Right lobe of liver (tissue), 6 donors: Measurements from ENCODE around the gene TBCE. TPM values are rescaled to one million over a fixed set of nuclear protein-coding genes. Genes with fewer than 3 reads are reported as not detected.

Experiments
- ATAC-seq, 4 donors: fragments of 200-7000 bp; cut with Tn5 transposase; one replicate each; pipeline ENCODE4 v1.9.1; 2020; ENCODE audit warnings: mild to moderate bottlenecking in 4 of 4, moderate library complexity in 4 of 4
- DNase-seq, 3 donors: peaks; one replicate each; pipeline ENCODE4 v3.0.0-alpha.2; 2020
- H3K27ac ChIP-seq, 3 donors: fragments of 200-600 bp; one replicate each; pipeline ENCODE4 v1.8.0; 2022
- H3K27me3 ChIP-seq, 2 donors: fragments of 200-600 bp; one replicate each; pipeline ENCODE4 v1.8.0; 2022
- H3K36me3 ChIP-seq, 4 donors: fragments of 200-600 bp; sonication (generic) in 1 of 4; one replicate each; pipeline versions ENCODE4 v1.5.1 to v1.8.0; 2017 to 2022; ENCODE audit warnings: control low read depth in 1 of 4
- H3K4me1 ChIP-seq, 4 donors: fragments of 200-600 bp; sonication (generic) in 1 of 4; one replicate each; pipeline versions ENCODE4 v1.5.1 to v1.8.0; 2017 to 2022; ENCODE audit warnings: control low read depth in 1 of 4
- H3K4me3 ChIP-seq, 3 donors: fragments of 200-600 bp; one replicate each; pipeline ENCODE4 v1.8.0; 2022
- H3K9me3 ChIP-seq, 4 donors: fragments of 200-600 bp; sonication (generic) in 1 of 4; one replicate each; pipeline versions ENCODE4 v1.5.1 to v1.8.0; 2017 to 2022; ENCODE audit warnings: control low read depth in 1 of 4
- CTCF ChIP-seq, 4 donors: fragments of 200-600 bp in 3 of 4; fragments of 450-650 bp in 1 of 4; IDR thresholded peaks; one replicate each; pipeline versions ENCODE4 v1.5.1 to v1.8.0; 2016 to 2022; ENCODE audit warnings: antibody characterized with exemption in 4 of 4, mild to moderate bottlenecking in 2 of 4
- POLR2A ChIP-seq: fragments of 450-650 bp; IDR thresholded peaks from one replicate; pipeline ENCODE4 v1.6.1; 2017; ENCODE audit warnings: antibody characterized with exemption, mild to moderate bottlenecking
- WGBS: methylation state at CpG from one replicate; pipeline ENCODE4 v1.1.6; 2018; ENCODE audit warnings: low coverage, low lambda C conversion rate; ENCODE audit not compliant: insufficient coverage; ENCODE audit errors: missing lambda C conversion rate; 5-methylcytosine and 5-hydroxymethylcytosine counted together
- intact Hi-C, 2 donors: fragments of 100-400 bp; cut with DNase I; formaldehyde crosslinking; loops; one replicate each; pipeline versions ENCODE4 v1.11.2 to v1.14.1; 2022
- total RNA-seq, 6 experiments: library from RNA; depleted of rRNA in 2 of 6; stranded (reverse); fragments of >200 nt in 2 of 6; fragmentation: NEBNext Ultra II Directional in 3 of 6; extraction: Animal tissue kit (Norgen Biotek cat#: 25700) in 3 of 6; gene quantifications; one replicate each; pipeline versions ENCODE4 v1.1.0 to v1.2.4, GENCODE V29; 2016 to 2023
- donor health status: DM: no; HTN: yes; CAD: no.
- donor health status: DM: no; HTN: no; CAD: no.
- donor health status: DM: no; HTN: no; CAD: no.
- donor health status: DM: no; HTN: yes; CAD: no.
- donor health status: DM: no; HTN: yes; CAD: no.

The TBCE gene
- total RNA-seq, 6 experiments from 2014 or later = 11.2 to 16.6 (median 13.3) TPM

GRCh38 chr1:235342039-235342438 lies 25.2 kb upstream of the TBCE start:
- WGBS = 72% methylated on average over 6 of the region's 6 CpGs
- intact Hi-C loops = no loop called here
- ATAC-seq (no peak), DNase-seq (no peak)
- no peak overlapping the region for H3K4me3 ChIP-seq
- H3K27ac ChIP-seq = no peak overlapping the region
- TF ChIP-seq CTCF (IDR thresholded peaks at IDR 0.05) (no peak), POLR2A (no peak)
- H3K4me1 ChIP-seq = peaks cover 0 to 5% (median 2%) of the 10 kb centered on the region in 4 donors
- no peaks in the 10 kb centered on the region for H3K27me3 ChIP-seq
- peaks cover 0 to 16% (median 0%) of the 10 kb centered on the region in 4 donors for H3K36me3 ChIP-seq
- no peaks in the 10 kb centered on the region for H3K9me3 ChIP-seq

GRCh38 chr1:235342471-235342870 lies 24.8 kb upstream of the TBCE start:
- Histone ChIP-seq H3K4me3 (no peak overlapping the region), H3K36me3 (peaks cover 0 to 16% (median 0%) of the 10 kb centered on the region in 4 donors), H3K27ac (no peak overlapping the region), H3K9me3 (no peaks in the 10 kb centered on the region), H3K27me3 (no peaks in the 10 kb centered on the region), H3K4me1 (peaks cover 0 to under 1% (median 0%) of the 10 kb centered on the region in 4 donors)
- DNase-seq = no peak
- no peak for ATAC-seq
- intact Hi-C loops = no loop called here
- TF ChIP-seq CTCF (IDR thresholded peaks at IDR 0.05) (no peak), POLR2A (no peak)
- WGBS = 91% methylated on average over 3 of the region's 3 CpGs

- H3K4me3 ChIP-seq = no peak overlapping the region
- H3K4me1 ChIP-seq = no peaks in the 10 kb centered on the region
- ATAC-seq = no peak
- H3K9me3 ChIP-seq = no peaks in the 10 kb centered on the region
- intact Hi-C loops = no loop called here
- H3K36me3 ChIP-seq = peaks cover 0 to 16% (median 0%) of the 10 kb centered on the region in 4 donors
- no peak for DNase-seq
- no peak overlapping the region for H3K27ac ChIP-seq
- TF ChIP-seq CTCF (IDR thresholded peaks at IDR 0.05) = no peak
- no peak for TF ChIP-seq POLR2A
- H3K27me3 ChIP-seq = no peaks in the 10 kb centered on the region
- WGBS = 87% methylated on average over 5 of the region's 5 CpGs
These were observed 23.5 kb upstream of the TBCE start for GRCh38 chr1:235343726-235344125.

GRCh38 chr1:235351441-235351840 lies 15.8 kb upstream of the TBCE start:
- 91% methylated on average over 3 of the region's 3 CpGs for WGBS
- ATAC-seq (no peak), DNase-seq (no peak)
- Histone ChIP-seq H3K4me3 (no peak overlapping the region), H3K27ac (no peak overlapping the region), H3K36me3 (no peaks in the 10 kb centered on the region), H3K4me1 (no peaks in the 10 kb centered on the region), H3K27me3 (no peaks in the 10 kb centered on the region), H3K9me3 (no peaks in the 10 kb centered on the region)
- TF ChIP-seq CTCF (IDR thresholded peaks at IDR 0.05) = no peak
- TF ChIP-seq POLR2A = no peak
- intact Hi-C loops = no loop called here

- no peaks in the 10 kb centered on the region for H3K4me1 ChIP-seq
- no peak for ATAC-seq
These were observed 15.3 kb upstream of the TBCE start for GRCh38 chr1:235351898-235352297.

More at GRCh38 chr1:235351898-235352297, 15.3 kb upstream of the TBCE start:
- DNase-seq = no peak
- Histone ChIP-seq H3K4me3 (no peak overlapping the region), H3K36me3 (no peaks in the 10 kb centered on the region), H3K27ac (no peak overlapping the region), H3K9me3 (no peaks in the 10 kb centered on the region), H3K27me3 (no peaks in the 10 kb centered on the region)
- 24% methylated on average over 2 of the region's 3 CpGs for WGBS
- TF ChIP-seq POLR2A = no peak
- TF ChIP-seq CTCF (IDR thresholded peaks at IDR 0.05) = no peak
- intact Hi-C loops = no loop called here
